B cell (primary cell): ENCODE measurements around the gene ORAI3.

Experiments
- EZH2 ChIP-seq: IDR thresholded peaks from 2 replicates; pipeline ENCODE4 v1.6.1; 2012; ENCODE audit warnings: borderline replicate concordance, low read depth, mild to moderate bottlenecking, moderate library complexity, low read length; ENCODE audit not compliant: insufficient read depth, poor library complexity, severe bottlenecking
- TF ChIP-seq, protein P1 (sequence below): fragments of 200-600 bp; IDR thresholded peaks from one replicate; pipeline ENCODE4 v1.8.0; 2022; ENCODE audit warnings: antibody characterized with exemption, mild to moderate bottlenecking

DNA sequence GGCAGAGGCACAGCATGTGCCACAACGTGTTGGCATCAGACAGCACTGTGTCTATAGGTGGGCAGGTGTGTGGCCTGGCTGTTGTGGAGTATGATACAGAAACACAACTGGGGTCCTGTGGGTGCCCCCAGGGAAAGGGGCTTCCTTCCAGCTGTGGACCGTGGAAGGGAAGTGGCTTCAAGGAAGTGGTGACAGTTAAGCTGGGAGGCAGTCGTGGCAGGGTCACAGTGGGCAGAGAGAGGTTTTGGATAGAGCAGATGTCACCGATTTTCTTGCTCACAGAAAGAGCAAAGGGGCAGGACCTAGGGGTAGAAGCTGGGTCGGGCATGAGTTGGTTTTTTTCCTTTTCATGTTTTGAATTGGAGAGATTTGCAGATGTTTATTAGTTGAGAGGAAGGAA, 11.2 kb upstream of the ORAI3 start:
- TF ChIP-seq, protein P1, sequence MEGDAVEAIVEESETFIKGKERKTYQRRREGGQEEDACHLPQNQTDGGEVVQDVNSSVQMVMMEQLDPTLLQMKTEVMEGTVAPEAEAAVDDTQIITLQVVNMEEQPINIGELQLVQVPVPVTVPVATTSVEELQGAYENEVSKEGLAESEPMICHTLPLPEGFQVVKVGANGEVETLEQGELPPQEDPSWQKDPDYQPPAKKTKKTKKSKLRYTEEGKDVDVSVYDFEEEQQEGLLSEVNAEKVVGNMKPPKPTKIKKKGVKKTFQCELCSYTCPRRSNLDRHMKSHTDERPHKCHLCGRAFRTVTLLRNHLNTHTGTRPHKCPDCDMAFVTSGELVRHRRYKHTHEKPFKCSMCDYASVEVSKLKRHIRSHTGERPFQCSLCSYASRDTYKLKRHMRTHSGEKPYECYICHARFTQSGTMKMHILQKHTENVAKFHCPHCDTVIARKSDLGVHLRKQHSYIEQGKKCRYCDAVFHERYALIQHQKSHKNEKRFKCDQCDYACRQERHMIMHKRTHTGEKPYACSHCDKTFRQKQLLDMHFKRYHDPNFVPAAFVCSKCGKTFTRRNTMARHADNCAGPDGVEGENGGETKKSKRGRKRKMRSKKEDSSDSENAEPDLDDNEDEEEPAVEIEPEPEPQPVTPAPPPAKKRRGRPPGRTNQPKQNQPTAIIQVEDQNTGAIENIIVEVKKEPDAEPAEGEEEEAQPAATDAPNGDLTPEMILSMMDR, result no peak
- no peak for TF ChIP-seq EZH2
